SK-N-MC (cell line): ENCODE data around the gene PLEK.

Source experiments
- EZH2 ChIP-seq: fragments of 200-600 bp; sonication (generic); IDR thresholded peaks from one replicate; pipeline ENCODE4 v1.6.1; 2017; ENCODE audit warnings: antibody characterized with exemption
- FOXP2 ChIP-seq: optimal IDR thresholded peaks from 2 replicates; pipeline ENCODE3; 2011; ENCODE audit warnings: mild to moderate bottlenecking, moderate library complexity; ENCODE audit not compliant: insufficient read depth; ENCODE audit errors: extremely low read length, control extremely low read depth
- POLR2AphosphoS5 ChIP-seq: IDR thresholded peaks from 2 replicates; pipeline ENCODE4 v1.6.1; 2012; ENCODE audit warnings: mild to moderate bottlenecking, low read depth, low read length, borderline replicate concordance

DNA sequence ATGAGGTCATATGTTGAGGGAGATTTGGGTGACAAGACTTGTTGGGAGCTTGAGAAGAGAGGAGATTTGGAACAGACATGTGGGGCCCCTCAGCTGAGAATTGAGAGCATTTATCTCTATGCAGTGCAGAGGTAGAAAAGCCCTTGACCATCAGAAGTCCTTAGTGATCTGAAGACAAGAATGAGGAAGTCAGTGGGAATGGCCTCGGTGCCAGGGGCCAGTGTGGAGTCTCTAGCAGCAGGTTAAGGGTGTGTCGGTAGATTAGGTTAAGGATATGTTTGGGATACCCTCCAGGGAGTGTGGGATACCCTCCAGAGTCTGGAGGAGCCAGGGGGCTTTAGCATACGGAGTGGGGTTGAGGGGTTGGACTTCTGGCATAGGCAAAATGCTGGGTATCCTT lies 60.4 kb downstream of the PLEK start:
- TF ChIP-seq POLR2AphosphoS5 (no peak), EZH2 (no peak), FOXP2 (no peak)
